IMR-90 (cell line): ENCODE data around the gene SLC31A1. TPM values are rescaled to one million over a fixed set of nuclear protein-coding genes. Genes with fewer than 3 reads are reported as not detected.

Experiments used
- ATAC-seq: fragments of 200-7000 bp; cut with Tn5 transposase; 2 replicates; pipeline ENCODE4 v1.9.1; 2020; ENCODE audit warnings: low read depth, mild to moderate bottlenecking, moderate library complexity
- BruUV-seq: library from RNA; stranded (reverse); fragments of 400-500 nt; replicated peaks from 2 replicates; lab custom pipeline; 2021; lab: Mats Ljungman, UMichigan
- CTCF ChIA-PET: fragments of 300-600 bp; formaldehyde crosslinking; extraction: SDS; loops from one replicate; lab custom pipeline; 2021; ENCODE audit warnings: antibody characterized with exemption; lab: Yijun Ruan, JAX
- POLR2A ChIA-PET: fragments of 300-600 bp; sonication (Branson Sonifier 250); formaldehyde crosslinking; loops from one replicate; lab custom pipeline; 2022; ENCODE audit warnings: antibody characterized with exemption; ENCODE audit not compliant: unreplicated experiment; lab: Charles Lee
- DNase-seq: peaks from one replicate; pipeline ENCODE4 v3.0.0; 2013
- H2AFZ ChIP-seq: replicated peaks from 2 replicates; pipeline ENCODE3; 2013; ENCODE audit warnings: low read length, mild to moderate bottlenecking; ENCODE audit not compliant: poor library complexity
- H2AK5ac ChIP-seq: 2 replicates; pipeline ENCODE4 v1.6.1; 2013; ENCODE audit warnings: low read depth, low read length, inconsistent platforms
- H2AK9ac ChIP-seq: replicated peaks from 2 replicates; pipeline ENCODE3; 2013; ENCODE audit warnings: mild to moderate bottlenecking, low read depth, low read length, moderate library complexity; ENCODE audit not compliant: poor library complexity
- H2BK120ac ChIP-seq: 2 replicates; pipeline ENCODE4 v1.6.1; 2013; ENCODE audit warnings: low read depth, low read length, inconsistent platforms
- H2BK15ac ChIP-seq: 3 replicates; pipeline ENCODE4 v1.6.1; 2013; ENCODE audit warnings: low read depth, low read length, inconsistent platforms
- H2BK20ac ChIP-seq: 2 replicates; pipeline ENCODE4 v1.6.1; 2013; ENCODE audit warnings: low read depth, mild to moderate bottlenecking, inconsistent platforms, low read length, moderate library complexity
- H2BK5ac ChIP-seq: 2 replicates; pipeline ENCODE4 v1.6.1; 2013; ENCODE audit warnings: mild to moderate bottlenecking, low read depth, low read length, inconsistent platforms; ENCODE audit not compliant: poor library complexity, severe bottlenecking
- H3K14ac ChIP-seq: replicated peaks from 2 replicates; pipeline ENCODE4 v1.6.1; 2013; ENCODE audit warnings: low read depth, low read length, inconsistent platforms
- H3K18ac ChIP-seq: 2 replicates; pipeline ENCODE4 v1.6.1; 2013; ENCODE audit warnings: low read depth, low read length, control low read depth
- H3K23ac ChIP-seq: 2 replicates; pipeline ENCODE4 v1.6.1; 2013; ENCODE audit warnings: low read depth, low read length, inconsistent platforms
- H3K27ac ChIP-seq: 2 replicates; pipeline ENCODE4 v1.5.1; 2013; ENCODE audit warnings: mild to moderate bottlenecking, control low read depth, low read length; ENCODE audit not compliant: insufficient read depth
- H3K27me3 ChIP-seq: 2 replicates; pipeline ENCODE4 v1.6.1; 2013; ENCODE audit warnings: low read length; ENCODE audit not compliant: control insufficient read depth, insufficient read depth
- H3K36me3 ChIP-seq: 2 replicates; pipeline ENCODE4 v1.6.1; 2013; ENCODE audit warnings: low read length, mixed read lengths; ENCODE audit not compliant: control insufficient read depth, insufficient read depth
- H3K4ac ChIP-seq: 2 replicates; pipeline ENCODE4 v1.6.1; 2013; ENCODE audit warnings: low read depth, low read length, inconsistent platforms
- H3K4me1 ChIP-seq: 2 replicates; pipeline ENCODE4 v1.6.1; 2013; ENCODE audit warnings: low read length, mixed read lengths; ENCODE audit not compliant: control insufficient read depth, insufficient read depth
- H3K4me2 ChIP-seq: 2 replicates; pipeline ENCODE4 v1.6.1; 2013; ENCODE audit warnings: low read depth, mild to moderate bottlenecking, control low read depth, low read length, moderate library complexity
- H3K4me3 ChIP-seq: 2 replicates; pipeline ENCODE4 v1.5.1; 2013; ENCODE audit warnings: low read depth, mild to moderate bottlenecking, control low read depth, low read length, moderate library complexity; ENCODE audit not compliant: insufficient read depth
- H3K56ac ChIP-seq: 2 replicates; pipeline ENCODE4 v1.6.1; 2013; ENCODE audit warnings: low read length, inconsistent platforms; ENCODE audit not compliant: insufficient read depth; ENCODE audit errors: extremely low read depth
- H3K79me1 ChIP-seq, 2 experiments: 2 replicates each; pipeline ENCODE4 v1.6.1; 2013; ENCODE audit warnings: low read length in 2 of 2, inconsistent platforms in 1 of 2, low read depth in 1 of 2
- H3K9ac ChIP-seq: 2 replicates; pipeline ENCODE4 v1.6.1; 2013; ENCODE audit warnings: low read depth, low read length, control low read depth
- H3K9me1 ChIP-seq: 2 replicates; pipeline ENCODE4 v1.6.1; 2013; ENCODE audit warnings: low read length, inconsistent platforms; ENCODE audit not compliant: insufficient read depth
- H3K9me3 ChIP-seq: 2 replicates; pipeline ENCODE4 v1.6.1; 2013; ENCODE audit warnings: low read length; ENCODE audit not compliant: control insufficient read depth, insufficient read depth
- H4K20me1 ChIP-seq: 2 replicates; pipeline ENCODE4 v1.6.1; 2013; ENCODE audit warnings: low read length, inconsistent platforms; ENCODE audit not compliant: insufficient read depth
- H4K5ac ChIP-seq: 2 replicates; pipeline ENCODE4 v1.6.1; 2013; ENCODE audit warnings: mild to moderate bottlenecking, low read depth, low read length, control low read depth
- H4K8ac ChIP-seq, 2 experiments: 2 replicates each; pipeline ENCODE4 v1.6.1; 2013; ENCODE audit warnings: low read depth in 2 of 2, low read length in 2 of 2, control low read depth in 1 of 2, inconsistent platforms in 1 of 2
- H4K91ac ChIP-seq: 2 replicates; pipeline ENCODE4 v1.6.1; 2013; ENCODE audit warnings: low read depth, low read length, inconsistent platforms; ENCODE audit not compliant: insufficient read depth
- BHLHE40 ChIP-seq: fragments of 150-350 bp; IDR thresholded peaks from 2 replicates; pipeline ENCODE4 v1.6.1; 2016; ENCODE audit warnings: mild to moderate bottlenecking, low read depth, low read length
- CEBPB ChIP-seq: IDR thresholded peaks from 2 replicates; pipeline ENCODE4 v1.6.1; 2012; ENCODE audit warnings: low read depth, low read length, improper control_type of control experiment
- CHD1 ChIP-seq: IDR thresholded peaks from 2 replicates; pipeline ENCODE4 v1.6.1; 2012; ENCODE audit warnings: low read depth, low read length, improper control_type of control experiment
- CTCF ChIP-seq: conservative IDR thresholded peaks from 2 replicates; pipeline ENCODE4 v1.5.1; 2012; ENCODE audit warnings: mild to moderate bottlenecking, low read depth, low read length, improper control_type of control experiment
- ELK1 ChIP-seq: fragments of 150-350 bp; IDR thresholded peaks from 2 replicates; pipeline ENCODE4 v1.6.1; 2016; ENCODE audit warnings: low read depth, mild to moderate bottlenecking, low read length, moderate library complexity, borderline replicate concordance
- FOS ChIP-seq: fragments of 150-350 bp; IDR thresholded peaks from 2 replicates; pipeline ENCODE4 v1.6.1; 2016; ENCODE audit warnings: low read depth, low read length
- MAFK ChIP-seq: IDR thresholded peaks from 2 replicates; pipeline ENCODE4 v1.6.1; 2012; ENCODE audit warnings: low read depth, low read length, improper control_type of control experiment
- MAZ ChIP-seq: IDR thresholded peaks from 2 replicates; pipeline ENCODE4 v1.6.1; 2012; ENCODE audit warnings: low read depth, mild to moderate bottlenecking, low read length, improper control_type of control experiment, moderate library complexity, borderline replicate concordance
- MXI1 ChIP-seq: IDR thresholded peaks from 2 replicates; pipeline ENCODE4 v1.6.1; 2012; ENCODE audit warnings: low read depth, mild to moderate bottlenecking, low read length, moderate library complexity, borderline replicate concordance
- NFE2L2 ChIP-seq: fragments of 150-350 bp; IDR thresholded peaks from 2 replicates; pipeline ENCODE4 v1.6.1; 2016; ENCODE audit warnings: low read depth, mild to moderate bottlenecking, low read length
- POLR2A ChIP-seq: IDR thresholded peaks from 2 replicates; pipeline ENCODE4 v1.6.1; 2012; ENCODE audit warnings: mild to moderate bottlenecking, low read depth, low read length
- RAD21 ChIP-seq: IDR thresholded peaks from 2 replicates; pipeline ENCODE4 v1.6.1; 2012; ENCODE audit warnings: low read length, improper control_type of control experiment
- RCOR1 ChIP-seq: IDR thresholded peaks from 2 replicates; pipeline ENCODE4 v1.6.1; 2012; ENCODE audit warnings: mild to moderate bottlenecking, low read length, improper control_type of control experiment; ENCODE audit not compliant: insufficient replicate concordance
- RFX5 ChIP-seq: IDR thresholded peaks from 2 replicates; pipeline ENCODE4 v1.8.0; 2012; ENCODE audit warnings: low read depth, mild to moderate bottlenecking, low read length, moderate library complexity
- SMC3 ChIP-seq: fragments of 150-350 bp; IDR thresholded peaks from 2 replicates; pipeline ENCODE4 v1.6.1; 2016; ENCODE audit warnings: low read depth, mild to moderate bottlenecking, antibody characterized with exemption, low read length, moderate library complexity
- USF2 ChIP-seq: fragments of 150-350 bp; IDR thresholded peaks from 2 replicates; pipeline ENCODE4 v1.6.1; 2017; ENCODE audit warnings: mild to moderate bottlenecking, antibody characterized with exemption, low read length, low read depth
- WGBS, 2 experiments: methylation state at CpG; one replicate each; pipeline versions ENCODE4 v1.1.5 to v1.1.7; 2013; ENCODE audit warnings: missing lambda C conversion rate in 2 of 2; ENCODE audit not compliant: insufficient read length in 1 of 2; ENCODE audit errors: extremely low coverage in 2 of 2; 5-methylcytosine and 5-hydroxymethylcytosine counted together
- dilution Hi-C: fragments of 300-500 bp; cut with HindIII; formaldehyde crosslinking; loops from one replicate; pipeline ENCODE4 v1.14.3; 2018; ENCODE audit warnings: low sequenced_read_pairs; ENCODE audit not compliant: unreplicated experiment
- in situ Hi-C: fragments of 300-500 bp; cut with MboI; formaldehyde crosslinking; loops from 3 replicates; pipeline ENCODE4 v1.14.3; 2019; ENCODE audit warnings: low sequenced_read_pairs, inconsistent platforms, mixed read lengths
- intact Hi-C: fragments of 100-400 bp; cut with micrococcal nuclease; formaldehyde crosslinking; loops from 2 replicates; pipeline ENCODE4 v1.10.0; 2022
- polyA plus RNA-seq, 3 experiments: library from polyadenylated mRNA; depleted of rRNA; stranded (reverse); fragments of >200 nt; gene quantifications; 2 replicates each; pipeline ENCODE4 v1.2.3, GENCODE V29; 2012; ENCODE audit warnings: low replicate concordance in 1 of 3
- total RNA-seq: library from RNA; depleted of rRNA; stranded (reverse); fragments of >200 nt; gene quantifications from 2 replicates; pipeline ENCODE4 v1.2.3, GENCODE V29; 2012

SLC31A1 gene
- total and polyA plus RNA-seq, 2 of the 4 experiments (the other 2 are of a cell fraction) = 17.9 to 23.3 TPM

- peaks cover 31% of the 10 kb centered on the region for H3K36me3 ChIP-seq
- intact Hi-C loops = loop anchor here (10.0 kb wide), 1 partner anchor 73 kb away; no protein-coding TSS in a partner anchor
- H2BK5ac ChIP-seq = no peak overlapping the region
- H3K9me3 ChIP-seq = no peaks in the 10 kb centered on the region
- no peak overlapping the region for H2BK120ac ChIP-seq
- H3K4ac ChIP-seq = no peak overlapping the region
- no peak overlapping the region for H3K4me2 ChIP-seq
- no peak overlapping the region for H2BK20ac ChIP-seq
- ChIA-PET CTCF (no interaction called here), POLR2A (no interaction called here)
- H4K5ac ChIP-seq = no peak overlapping the region
- H4K20me1 ChIP-seq = no peaks in the 10 kb centered on the region
- H2AK5ac ChIP-seq = 0 out of 2 replicates have a peak overlapping the region, but pooled peaks have one; percentile 3
- BruUV-seq = no TSS peak
- H3K56ac ChIP-seq = no peak overlapping the region
- no peak overlapping the region for H3K23ac ChIP-seq
- no peak overlapping the region for H3K9ac ChIP-seq
- peaks cover 3 to 10% of the 10 kb centered on the region in 2 experiments; a peak in 1 of 4 replicates for H3K79me1 ChIP-seq
- no peak overlapping the region for H2BK15ac ChIP-seq
- in situ Hi-C loops = no loop called here
- H2AFZ ChIP-seq = no peak overlapping the region
- no peaks in the 10 kb centered on the region for H3K4me1 ChIP-seq
- H3K14ac ChIP-seq = no peak overlapping the region
- DNase-seq = no peak
- no peak overlapping the region for H3K27ac ChIP-seq
- TF ChIP-seq MAFK = no peak
- TF ChIP-seq SMC3 = no peak
- TF ChIP-seq MAZ = no peak
- no peak for TF ChIP-seq CEBPB
- no peak for TF ChIP-seq RFX5
- TF ChIP-seq ELK1 = no peak
- TF ChIP-seq USF2 = no peak
- TF ChIP-seq MXI1 = no peak
- no peak for TF ChIP-seq CTCF
- TF ChIP-seq BHLHE40 = no peak
- no peak for TF ChIP-seq POLR2A
- no peak for TF ChIP-seq FOS
- no peak for TF ChIP-seq RCOR1
- no peak for TF ChIP-seq CHD1
- no peak for TF ChIP-seq NFE2L2
- TF ChIP-seq RAD21 = no peak
- no peak overlapping the region for H4K91ac ChIP-seq
- H3K4me3 ChIP-seq = no peak overlapping the region
- H4K8ac ChIP-seq = no peak overlapping the region
- no CpG with 5 or more reads among the region's 4 CpGs for WGBS, 2 experiments
- dilution Hi-C loops = no loop called here
- H2AK9ac ChIP-seq = no peak overlapping the region
- no peaks in the 10 kb centered on the region for H3K27me3 ChIP-seq
- H3K18ac ChIP-seq = no peak overlapping the region
- ATAC-seq = no peak
- H3K9me1 ChIP-seq = no peaks in the 10 kb centered on the region
Measured at GRCh38 chr9:113267911-113268566, 46.7 kb downstream of the SLC31A1 start.
